K562 (cell line): ENCODE data around the gene DUSP28. TPM values are rescaled to one million over a fixed set of nuclear protein-coding genes. Genes with fewer than 3 reads are reported as not detected.
A peak's percentile ranks its signal among the peaks of the same experiment; 100 is the strongest.

Experiments
- BCOR ChIP-seq: fragments of 450-650 bp; IDR thresholded peaks from 2 replicates; pipeline ENCODE4 v1.6.1; 2016
- CBX8 ChIP-seq: fragments of 200-600 bp; sonication (generic); IDR thresholded peaks from 2 replicates; pipeline ENCODE4 v1.6.1; 2012; ENCODE audit warnings: borderline replicate concordance, mixed run types, low read depth, mild to moderate bottlenecking, moderate library complexity, mixed read lengths, low read length, control low read depth, inconsistent platforms; ENCODE audit not compliant: poor library complexity, severe bottlenecking; ENCODE audit errors: extremely low read depth
- CREB5 ChIP-seq: fragments of 250-450 bp; sonication (Bioruptor Pico); IDR thresholded peaks from 2 replicates; pipeline ENCODE4 v1.5.0; 2020; ENCODE audit warnings: mild to moderate bottlenecking
- CTBP1 ChIP-seq: fragments of 450-650 bp; IDR thresholded peaks from 2 replicates; pipeline ENCODE4 v1.6.1; 2016; ENCODE audit warnings: borderline replicate concordance
- E2F3 ChIP-seq: fragments of 250-450 bp; sonication (Bioruptor Pico); IDR thresholded peaks from 2 replicates; pipeline ENCODE4 v1.4.0; 2020; ENCODE audit warnings: mild to moderate bottlenecking
- E2F6 ChIP-seq, 2 experiments: IDR thresholded peaks; 2 replicates each; pipeline ENCODE4 v1.6.1; 2011; ENCODE audit warnings: borderline replicate concordance in 1 of 2, control low read depth in 1 of 2, low read depth in 1 of 2, low read length in 1 of 2, mild to moderate bottlenecking in 1 of 2, mixed read lengths in 1 of 2, moderate library complexity in 1 of 2; ENCODE audit not compliant: insufficient read depth in 1 of 2, insufficient read length in 1 of 2, poor library complexity in 1 of 2, severe bottlenecking in 1 of 2; ENCODE audit errors: extremely low read depth in 1 of 2
- HDAC3 ChIP-seq: fragments of 450-650 bp; IDR thresholded peaks from 2 replicates; pipeline ENCODE4 v1.6.1; 2018; ENCODE audit warnings: borderline replicate concordance, mild to moderate bottlenecking, moderate library complexity; ENCODE audit not compliant: partially characterized antibody
- IFI16 ChIP-seq: fragments of 250-450 bp; sonication (Bioruptor Pico); IDR thresholded peaks from 2 replicates; pipeline ENCODE4 v2.1.2; 2022; ENCODE audit warnings: mild to moderate bottlenecking, inconsistent platforms
- IRF9 ChIP-seq: fragments of 450-650 bp; IDR thresholded peaks from 2 replicates; pipeline ENCODE4 v1.6.1; 2016; ENCODE audit warnings: missing biosample characterization, missing genetic modification characterization
- NR4A1 ChIP-seq, 2 experiments: fragments of 250-450 bp in 1 of 2; fragments of 450-650 bp in 1 of 2; sonication (Bioruptor Pico) in 1 of 2; IDR thresholded peaks; 2 replicates each; pipeline versions ENCODE4 v1.4.0 to v1.6.1; 2016 to 2020; ENCODE audit warnings: mild to moderate bottlenecking in 2 of 2, missing compliant biosample characterization in 1 of 2, missing genetic modification characterization in 1 of 2, moderate library complexity in 1 of 2
- POLR2B ChIP-seq: fragments of 450-650 bp; IDR thresholded peaks from 2 replicates; pipeline ENCODE4 v1.6.1; 2018; ENCODE audit warnings: low read depth; ENCODE audit not compliant: partially characterized antibody
- RBM22 ChIP-seq: fragments of 200-400 bp; formaldehyde crosslinking; IDR thresholded peaks from 2 replicates; pipeline ENCODE4 v1.6.1; 2018; ENCODE audit warnings: low read length, low read depth; ENCODE audit not compliant: poor library complexity, severe bottlenecking
- SPI1 ChIP-seq: IDR thresholded peaks from 2 replicates; pipeline ENCODE4 v1.6.1; 2011; ENCODE audit warnings: low read depth, low read length, control low read depth, borderline replicate concordance
- SRF ChIP-seq, 2 experiments: fragments of 250-450, 450-650 bp in 1 of 2; sonication (Bioruptor Pico) in 1 of 2; sonication (generic) in 1 of 2; formaldehyde crosslinking; IDR thresholded peaks; 2 replicates each; pipeline versions ENCODE4 v1.5.0 to v1.5.1; 2020 to 2022; ENCODE audit warnings: mild to moderate bottlenecking in 1 of 2, missing genetic modification reagents in 1 of 2
- ZEB2 ChIP-seq: fragments of 450-650 bp; IDR thresholded peaks from 2 replicates; pipeline ENCODE4 v1.6.1; 2016
- ZFX ChIP-seq: sonication (generic); formaldehyde crosslinking; IDR thresholded peaks from 2 replicates; pipeline ENCODE4 v1.8.0; 2022; ENCODE audit warnings: mild to moderate bottlenecking, missing genetic modification reagents, moderate library complexity
- ZNF274 ChIP-seq: IDR thresholded peaks from 2 replicates; pipeline ENCODE4 v1.6.1; 2011; ENCODE audit warnings: low read depth, mild to moderate bottlenecking, low read length, moderate library complexity, borderline replicate concordance
- ZNF41 ChIP-seq: fragments of 250-450 bp; sonication (Bioruptor Pico); conservative IDR thresholded peaks from 2 replicates; pipeline ENCODE4 v1.4.0; 2020; ENCODE audit warnings: mild to moderate bottlenecking
- ZNF511 ChIP-seq: sonication (generic); formaldehyde crosslinking; IDR thresholded peaks from 2 replicates; pipeline ENCODE4 v1.8.0; 2022; ENCODE audit warnings: mild to moderate bottlenecking, missing genetic modification reagents
- ZNF77 ChIP-seq: fragments of 250-450 bp; sonication (Bioruptor Pico); IDR thresholded peaks from 2 replicates; pipeline ENCODE4 v1.5.0; 2020
- polyA plus RNA-seq, 8 experiments: library from polyadenylated mRNA; depleted of rRNA in 4 of 8; stranded (reverse) in 5 of 8; unstranded in 3 of 8; fragments of >200 nt; fragmentation: Nextera tagmentation in 2 of 8; fragmentation: Illumina TruSeq in 1 of 8; extraction: Ambion mirVana in 2 of 8; extraction: Trizol in 1 of 8; gene quantifications; 2 replicates each; pipeline versions ENCODE4 v1.2.1 to v1.2.3, GENCODE V29; 2011 to 2014; ENCODE audit warnings: inconsistent platforms in 1 of 8, missing spikeins in 1 of 8
- total RNA-seq, 7 experiments: library from RNA; depleted of rRNA in 6 of 7; stranded (reverse); fragments of >200 nt in 6 of 7; fragmentation: Illumina TruSeq in 2 of 7; extraction: Trizol in 2 of 7; gene quantifications; 2 replicates each; pipeline versions ENCODE4 v1.2.1 to v1.2.3, GENCODE V29; 2011 to 2021; ENCODE audit warnings: low replicate concordance in 1 of 7
- TF ChIP-seq, protein P1 (sequence below): fragments of 250-450 bp; sonication (Bioruptor Pico); IDR thresholded peaks from 2 replicates; pipeline ENCODE4 v1.4.0; 2020; ENCODE audit warnings: mild to moderate bottlenecking, moderate library complexity

DUSP28 gene
- total and polyA plus RNA-seq, 9 of the 15 experiments (the other 6 are each of a cell fraction or from before 2014, with no cell fraction given), result 2.8 to 8.1 (median 4.2) TPM

GRCh38 chr2:240568678-240569522, 8.7 kb downstream of the DUSP28 start (continued):
- no peak for TF ChIP-seq NR4A1 (CRISPR knock-in tag; IDR thresholded peaks at IDR 0.05)
- TF ChIP-seq NR4A1 (tag; IDR thresholded peaks at IDR 0.05), result no peak
- no peak for TF ChIP-seq HDAC3
- TF ChIP-seq ZNF41, result no peak
- no peak for TF ChIP-seq CBX8
- TF ChIP-seq BCOR, result no peak
- no peak for TF ChIP-seq SRF (CRISPR knock-in tag; IDR thresholded peaks at IDR 0.05)
- TF ChIP-seq IRF9 (tag), result no peak
- TF ChIP-seq ZFX (CRISPR knock-in tag), result peak; percentile 19; the same call in 1 of the 2 replicates
- no peak for TF ChIP-seq IFI16
- no peak for TF ChIP-seq ZNF77 (CRISPR knock-in tag)
- TF ChIP-seq ZNF511 (CRISPR knock-in tag), result no peak
- no peak for TF ChIP-seq RBM22
- TF ChIP-seq, protein P1, sequence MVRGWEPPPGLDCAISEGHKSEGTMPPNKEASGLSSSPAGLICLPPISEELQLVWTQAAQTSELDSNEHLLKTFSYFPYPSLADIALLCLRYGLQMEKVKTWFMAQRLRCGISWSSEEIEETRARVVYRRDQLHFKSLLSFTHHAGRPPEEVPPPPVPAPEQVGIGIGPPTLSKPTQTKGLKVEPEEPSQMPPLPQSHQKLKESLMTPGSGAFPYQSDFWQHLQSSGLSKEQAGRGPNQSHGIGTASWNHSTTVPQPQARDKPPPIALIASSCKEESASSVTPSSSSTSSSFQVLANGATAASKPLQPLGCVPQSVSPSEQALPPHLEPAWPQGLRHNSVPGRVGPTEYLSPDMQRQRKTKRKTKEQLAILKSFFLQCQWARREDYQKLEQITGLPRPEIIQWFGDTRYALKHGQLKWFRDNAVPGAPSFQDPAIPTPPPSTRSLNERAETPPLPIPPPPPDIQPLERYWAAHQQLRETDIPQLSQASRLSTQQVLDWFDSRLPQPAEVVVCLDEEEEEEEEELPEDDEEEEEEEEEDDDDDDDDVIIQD, result no peak
- TF ChIP-seq E2F6 (IDR thresholded peaks at IDR 0.05; ENCODE audit: borderline replicate concordance in 1 of 2, extremely low read depth in 1 of 2, insufficient read depth in 1 of 2, insufficient read length in 1 of 2, low read depth in 1 of 2, low read length in 1 of 2, poor library complexity in 1 of 2, severe bottlenecking in 1 of 2), result peak in 1 of 2 experiments; percentile 25
- no peak for TF ChIP-seq POLR2B
- no peak for TF ChIP-seq SPI1
- TF ChIP-seq ZNF274, result no peak
- TF ChIP-seq E2F3 (CRISPR knock-in tag), result no peak
- TF ChIP-seq ZEB2, result no peak
- no peak for TF ChIP-seq CREB5 (CRISPR knock-in tag)
- peak; percentile 55; the same call in 1 of the 2 replicates for TF ChIP-seq CTBP1
